ENCODE data around the gene GSC2.

DNA sequence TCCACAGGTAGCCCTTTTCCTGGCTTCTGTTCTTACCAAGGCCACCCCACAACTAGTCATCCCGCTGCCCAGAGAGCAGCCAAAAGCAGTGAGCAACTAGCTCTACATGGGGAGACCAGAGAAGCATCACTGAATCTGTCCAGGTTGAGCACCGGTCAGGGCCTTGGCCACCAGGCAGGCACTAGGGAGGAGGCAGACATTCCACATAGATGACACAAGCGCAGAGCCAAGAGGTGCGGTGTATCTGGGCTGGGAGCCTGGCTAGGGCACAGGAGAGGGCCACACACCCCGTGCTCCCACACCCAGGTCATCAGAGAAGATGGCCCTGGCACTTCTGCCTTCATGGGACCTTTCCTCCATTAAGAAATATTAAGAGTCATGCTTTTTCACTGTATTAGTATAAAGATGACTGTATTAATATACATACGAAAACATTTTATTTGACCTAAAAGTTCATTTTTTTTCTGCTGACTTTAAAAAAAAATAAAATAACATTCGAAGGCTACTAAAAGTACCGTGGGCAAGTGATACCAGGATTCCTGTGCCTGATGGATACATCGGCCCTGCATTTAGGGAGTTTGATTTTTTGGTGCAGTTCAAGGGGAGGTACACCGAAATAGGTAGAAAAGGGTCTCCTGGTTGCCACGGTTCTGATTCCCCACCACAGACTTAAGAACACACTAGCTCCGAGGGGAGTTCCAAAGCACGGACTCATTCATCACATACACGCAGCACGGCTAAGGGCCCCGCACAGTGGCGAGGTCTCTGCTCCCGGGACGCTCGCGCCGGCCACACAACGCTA is 29.1 kb downstream of the GSC2 start:
- TF ChIP-seq, protein P1, sequence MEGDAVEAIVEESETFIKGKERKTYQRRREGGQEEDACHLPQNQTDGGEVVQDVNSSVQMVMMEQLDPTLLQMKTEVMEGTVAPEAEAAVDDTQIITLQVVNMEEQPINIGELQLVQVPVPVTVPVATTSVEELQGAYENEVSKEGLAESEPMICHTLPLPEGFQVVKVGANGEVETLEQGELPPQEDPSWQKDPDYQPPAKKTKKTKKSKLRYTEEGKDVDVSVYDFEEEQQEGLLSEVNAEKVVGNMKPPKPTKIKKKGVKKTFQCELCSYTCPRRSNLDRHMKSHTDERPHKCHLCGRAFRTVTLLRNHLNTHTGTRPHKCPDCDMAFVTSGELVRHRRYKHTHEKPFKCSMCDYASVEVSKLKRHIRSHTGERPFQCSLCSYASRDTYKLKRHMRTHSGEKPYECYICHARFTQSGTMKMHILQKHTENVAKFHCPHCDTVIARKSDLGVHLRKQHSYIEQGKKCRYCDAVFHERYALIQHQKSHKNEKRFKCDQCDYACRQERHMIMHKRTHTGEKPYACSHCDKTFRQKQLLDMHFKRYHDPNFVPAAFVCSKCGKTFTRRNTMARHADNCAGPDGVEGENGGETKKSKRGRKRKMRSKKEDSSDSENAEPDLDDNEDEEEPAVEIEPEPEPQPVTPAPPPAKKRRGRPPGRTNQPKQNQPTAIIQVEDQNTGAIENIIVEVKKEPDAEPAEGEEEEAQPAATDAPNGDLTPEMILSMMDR (IDR thresholded peaks at IDR 0.05 in 4 of 5, conservative IDR thresholded peaks at IDR 0.05 in 1 of 5): peak in 1 of 5 experiments; percentile 8
- peak in 1 of 2 donors; percentile 6 for TF ChIP-seq POLR2A (IDR thresholded peaks at IDR 0.05)
